Stimulated activated CD8-positive, alpha-beta memory T cell treated with anti-CD3 and anti-CD28 coated beads, Interleukin-15, amount 100 ng/mL, for 4 hours (primary cell): Measurements from ENCODE around the gene KANSL2.
"Not testable (repeated sequence)": the region's sequence is repeated elsewhere in the genome, so short reads cannot be mapped to it uniquely, and the experiment has no call there.

Source experiments
- DNase-seq, 2 donors: peaks; one replicate each; pipeline ENCODE4 v3.0.0-alpha.2; 2020; ENCODE audit warnings: low read depth in 2 of 2

Gene KANSL2

GRCh38 chr12:48681710-48682532 is at the start of gene KANSL2:
KANSL2 (minus strand) TSS chr12:48682238; CDS start chr12:48681632, 606 bp downstream.
- peak; percentile 93 to 98 for DNase-seq

- DNase-seq: no peak
These were observed 46.8 kb upstream of the KANSL2 start for GRCh38 chr12:48728807-48729206.

- DNase-seq: not testable (repeated sequence)
These were observed 38.7 kb upstream of the KANSL2 start for GRCh38 chr12:48720737-48721136.

- not testable (repeated sequence) for DNase-seq
These were observed 38.1 kb upstream of the KANSL2 start for GRCh38 chr12:48720171-48720570.

GRCh38 chr12:48719002-48719401 is 37.0 kb upstream of the KANSL2 start:
- DNase-seq: not testable (repeated sequence)

GRCh38 chr12:48717252-48717695 is 35.2 kb upstream of the KANSL2 start:
- no peak for DNase-seq

- peak; percentile 99 to 100 for DNase-seq
These were observed 34.6 kb upstream of the KANSL2 start, which contains the start of gene CCNT1 for GRCh38 chr12:48716493-48717251. CCNT1 (minus strand) TSS chr12:48716707; CDS start chr12:48716675, 32 bp downstream.

GRCh38 chr12:48716168-48716492 is 34.1 kb upstream of the KANSL2 start:
- DNase-seq: no peak

- no peak for DNase-seq
These were observed 30.2 kb upstream of the KANSL2 start for GRCh38 chr12:48712209-48712608.

GRCh38 chr12:48698822-48699221 is 16.8 kb upstream of the KANSL2 start:
- DNase-seq: not testable (repeated sequence)

GRCh38 chr12:48696626-48697025 is 14.6 kb upstream of the KANSL2 start:
- DNase-seq: no peak

GRCh38 chr12:48695859-48696258 is 13.8 kb upstream of the KANSL2 start:
- DNase-seq: no peak

GRCh38 chr12:48694038-48694437 is 12.0 kb upstream of the KANSL2 start:
- no peak for DNase-seq

GRCh38 chr12:48693572-48693971 is 11.5 kb upstream of the KANSL2 start:
- DNase-seq: no peak

- no peak for DNase-seq
These were observed 9.9 kb upstream of the KANSL2 start for GRCh38 chr12:48691826-48692487.

- no peak for DNase-seq
These were observed 9.0 kb upstream of the KANSL2 start for GRCh38 chr12:48690990-48691389.

GRCh38 chr12:48690436-48690835 is 8.4 kb upstream of the KANSL2 start:
- no peak for DNase-seq

- no peak for DNase-seq
These were observed 6.8 kb upstream of the KANSL2 start for GRCh38 chr12:48688836-48689235.

- no peak for DNase-seq
These were observed 5.6 kb upstream of the KANSL2 start for GRCh38 chr12:48687592-48687991.

- no peak for DNase-seq
These were observed 4.7 kb upstream of the KANSL2 start for GRCh38 chr12:48686615-48687334.

- no peak for DNase-seq
These were observed 4.1 kb upstream of the KANSL2 start for GRCh38 chr12:48686037-48686595.
